COR-L47 (cell line): Measurements from ENCODE around the gene NTM.
"Not testable (repeated sequence)": the region's sequence is repeated elsewhere in the genome, so short reads cannot be mapped to it uniquely, and the experiment has no call there.

ENCODE experiments used
- DNase-seq: peaks from one replicate; lab custom pipeline; 2025; lab: John Stamatoyannopoulos, UW

Gene NTM

GRCh38 chr11:132047167-132047566 lies 676.8 kb downstream of the NTM start:
- no peak for DNase-seq

- DNase-seq, result no peak
Observed at GRCh38 chr11:132048040-132048439, 677.6 kb downstream of the NTM start.

- DNase-seq, result no peak
Observed at GRCh38 chr11:132049205-132049604, 678.8 kb downstream of the NTM start.

GRCh38 chr11:132050049-132050448 lies 679.6 kb downstream of the NTM start:
- DNase-seq, result no peak

GRCh38 chr11:132050577-132051165 lies 680.3 kb downstream of the NTM start:
- DNase-seq, result no peak

GRCh38 chr11:132051704-132052103 lies 681.3 kb downstream of the NTM start:
- no peak for DNase-seq

GRCh38 chr11:132052342-132052741 lies 681.9 kb downstream of the NTM start:
- no peak for DNase-seq

GRCh38 chr11:132052904-132053303 lies 682.5 kb downstream of the NTM start:
- DNase-seq, result no peak

- DNase-seq, result no peak
Observed at GRCh38 chr11:132054822-132055221, 684.4 kb downstream of the NTM start.

GRCh38 chr11:132055296-132055695 lies 684.9 kb downstream of the NTM start:
- DNase-seq, result no peak

- DNase-seq, result no peak
Observed at GRCh38 chr11:132056689-132057088, 686.3 kb downstream of the NTM start.

- DNase-seq, result no peak
Observed at GRCh38 chr11:132057266-132057665, 686.9 kb downstream of the NTM start.

GRCh38 chr11:132058211-132058772 lies 687.9 kb downstream of the NTM start:
- no peak for DNase-seq

GRCh38 chr11:132060567-132060966 lies 690.2 kb downstream of the NTM start:
- DNase-seq, result no peak

- DNase-seq, result peak; percentile 84
Observed at GRCh38 chr11:132062031-132062430, 691.6 kb downstream of the NTM start.

- no peak for DNase-seq
Observed at GRCh38 chr11:132062541-132062940, 692.1 kb downstream of the NTM start.

GRCh38 chr11:132064987-132065620 lies 694.7 kb downstream of the NTM start:
- DNase-seq, result no peak

- DNase-seq, result no peak
Observed at GRCh38 chr11:132068556-132068955, 698.1 kb downstream of the NTM start.

- DNase-seq, result not testable (repeated sequence)
Observed at GRCh38 chr11:132069593-132069992, 699.2 kb downstream of the NTM start.

- DNase-seq, result not testable (repeated sequence)
Observed at GRCh38 chr11:132070907-132071306, 700.5 kb downstream of the NTM start.

GRCh38 chr11:132072044-132072857 lies 701.8 kb downstream of the NTM start:
- DNase-seq, result peak; percentile 58

GRCh38 chr11:132072858-132073211 lies 702.4 kb downstream of the NTM start:
- DNase-seq, result no peak

- DNase-seq, result no peak
Observed at GRCh38 chr11:132073787-132074186, 703.4 kb downstream of the NTM start.
